ENCODE measurements around the gene TMSB4X.
"Not testable (repeated sequence)": the region's sequence is repeated elsewhere in the genome, so short reads cannot be mapped to it uniquely, and the experiment has no call there.

The TMSB4X gene

GRCh38 chrX:12976819-12977732, 2.2 kb downstream of the TMSB4X start:
- not testable (repeated sequence) for DNase-seq

DNA sequence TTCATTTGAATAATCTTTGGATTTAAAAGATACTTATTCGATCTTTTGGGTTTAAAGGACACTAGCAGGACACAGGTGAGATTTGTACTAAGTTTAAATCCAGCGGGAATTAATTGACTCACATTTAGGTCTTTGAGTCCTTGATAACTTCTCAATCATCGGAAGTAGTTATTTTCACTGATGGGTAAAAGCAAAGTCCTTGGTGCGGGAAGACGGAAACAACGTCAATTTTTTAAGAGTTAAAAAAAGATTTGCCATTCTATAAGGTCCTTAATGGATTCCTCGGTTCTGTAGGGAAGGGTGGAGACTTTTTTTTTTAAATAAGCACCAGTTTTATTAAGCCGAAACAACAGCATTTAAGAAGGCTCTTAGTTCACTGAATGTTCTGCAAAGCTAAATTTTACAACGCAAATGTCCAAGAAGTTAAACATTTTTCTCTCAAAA, 2.9 kb downstream of the TMSB4X start:
- DNase-seq: no peak

- peak in 1 of 2 donors; percentile 17 for DNase-seq
Observed at GRCh38 chrX:12978205-12979025, 3.5 kb downstream of the TMSB4X start.

GRCh38 chrX:12979026-12979607, 4.2 kb downstream of the TMSB4X start:
- DNase-seq: no peak

DNA sequence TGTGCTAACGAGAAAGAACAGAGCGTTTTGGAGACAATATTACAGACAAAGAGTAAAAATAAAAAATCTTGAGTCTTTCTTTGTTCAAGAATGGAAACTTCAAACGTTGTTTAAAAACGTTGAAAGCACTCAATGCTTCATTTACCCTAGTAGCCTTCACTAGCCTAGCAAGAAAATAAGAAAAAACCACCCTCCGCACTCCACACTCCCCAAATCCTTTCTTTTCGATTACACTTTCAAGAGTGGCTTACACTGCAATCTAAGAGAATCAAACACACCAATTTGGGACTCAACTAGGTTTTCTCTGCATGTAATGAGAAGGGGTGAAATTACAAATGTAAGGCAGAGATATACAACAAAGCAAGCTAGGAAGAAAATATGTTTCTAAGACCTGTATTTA, 4.7 kb downstream of the TMSB4X start:
- no peak for DNase-seq

DNA sequence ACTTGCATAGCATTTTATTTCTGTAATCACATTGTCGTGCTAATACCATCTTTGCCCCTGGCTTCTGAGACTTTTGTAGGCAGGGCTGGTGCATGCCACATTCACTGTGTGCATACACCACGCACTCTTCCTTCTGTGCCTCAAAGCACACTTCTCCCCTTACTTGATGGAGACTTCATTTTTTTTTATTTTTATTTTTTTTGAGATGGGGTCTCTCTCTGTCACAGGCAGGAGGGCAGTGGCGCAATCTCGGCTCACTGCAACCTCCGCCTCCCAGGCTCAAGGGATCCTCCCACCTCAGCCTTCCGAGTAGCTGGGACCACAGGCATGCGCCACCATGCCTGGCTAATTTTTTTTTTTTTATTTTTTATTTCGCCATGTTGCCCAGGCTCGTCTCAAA, 5.1 kb downstream of the TMSB4X start:
- not testable (repeated sequence) for DNase-seq

GRCh38 chrX:12981880-12982279, 7.0 kb downstream of the TMSB4X start:
- no peak for DNase-seq

GRCh38 chrX:12984603-12985319, 9.9 kb downstream of the TMSB4X start:
- peak in 1 of 2 donors; percentile 39 for DNase-seq

DNA sequence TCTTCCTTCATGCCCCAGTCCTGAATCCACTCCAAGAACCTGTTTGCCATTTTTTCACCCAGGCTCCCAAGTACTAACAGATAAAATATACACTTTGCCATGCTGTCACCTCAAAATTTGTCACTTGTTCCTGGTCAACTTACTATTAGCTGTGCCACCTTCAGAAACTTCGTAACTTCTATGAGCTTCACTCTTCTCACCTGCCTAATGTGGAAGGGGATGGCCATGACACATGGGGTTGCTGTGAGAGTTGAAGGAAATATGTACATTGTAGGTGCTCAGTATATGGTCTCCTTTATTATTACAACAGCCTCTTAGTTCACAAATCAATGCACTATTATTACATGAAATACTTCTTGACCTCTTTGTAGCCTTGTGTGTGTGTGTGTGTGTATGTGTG, 10.4 kb downstream of the TMSB4X start:
- DNase-seq: no peak

GRCh38 chrX:12986164-12986779, 11.4 kb downstream of the TMSB4X start:
- no peak for DNase-seq

DNA sequence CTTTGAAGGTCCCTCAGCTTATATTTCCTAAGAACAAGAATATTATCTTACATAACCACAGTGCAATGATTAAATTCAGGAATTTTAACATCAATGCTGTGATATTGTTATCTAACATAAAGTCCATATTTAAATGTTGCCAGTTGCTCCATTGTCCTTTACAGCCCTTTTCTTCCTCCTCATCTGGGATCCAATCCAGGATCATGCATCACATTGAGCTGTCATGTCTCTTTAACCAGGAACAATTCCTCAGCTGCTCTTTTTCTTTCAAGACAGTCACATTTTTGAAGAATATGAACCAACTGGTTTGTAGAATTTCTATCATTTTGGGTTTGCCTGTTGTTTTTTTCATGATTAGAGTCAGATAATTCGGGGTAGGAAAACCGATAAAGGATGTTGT, 12.0 kb downstream of the TMSB4X start:
- no peak for DNase-seq

DNA sequence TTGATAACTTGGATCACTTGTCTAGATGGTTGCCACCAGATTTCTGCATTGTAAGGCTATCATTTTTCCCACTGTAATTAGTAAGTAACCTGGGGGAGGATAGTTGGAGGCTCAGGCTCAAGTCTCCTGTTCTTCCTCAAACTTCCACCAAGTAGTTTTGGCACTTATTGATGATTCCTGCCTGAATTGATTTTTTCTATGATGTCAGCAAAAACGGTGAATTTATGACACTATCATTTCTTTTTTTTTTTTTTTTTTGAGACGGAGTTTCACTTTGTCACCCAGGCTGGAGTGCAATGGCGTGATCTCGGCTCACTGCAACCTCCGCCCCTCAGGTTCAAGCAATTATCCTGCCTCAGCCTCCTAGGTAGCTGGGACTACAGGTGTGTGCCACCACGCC, 12.4 kb downstream of the TMSB4X start:
- DNase-seq: no peak

DNA sequence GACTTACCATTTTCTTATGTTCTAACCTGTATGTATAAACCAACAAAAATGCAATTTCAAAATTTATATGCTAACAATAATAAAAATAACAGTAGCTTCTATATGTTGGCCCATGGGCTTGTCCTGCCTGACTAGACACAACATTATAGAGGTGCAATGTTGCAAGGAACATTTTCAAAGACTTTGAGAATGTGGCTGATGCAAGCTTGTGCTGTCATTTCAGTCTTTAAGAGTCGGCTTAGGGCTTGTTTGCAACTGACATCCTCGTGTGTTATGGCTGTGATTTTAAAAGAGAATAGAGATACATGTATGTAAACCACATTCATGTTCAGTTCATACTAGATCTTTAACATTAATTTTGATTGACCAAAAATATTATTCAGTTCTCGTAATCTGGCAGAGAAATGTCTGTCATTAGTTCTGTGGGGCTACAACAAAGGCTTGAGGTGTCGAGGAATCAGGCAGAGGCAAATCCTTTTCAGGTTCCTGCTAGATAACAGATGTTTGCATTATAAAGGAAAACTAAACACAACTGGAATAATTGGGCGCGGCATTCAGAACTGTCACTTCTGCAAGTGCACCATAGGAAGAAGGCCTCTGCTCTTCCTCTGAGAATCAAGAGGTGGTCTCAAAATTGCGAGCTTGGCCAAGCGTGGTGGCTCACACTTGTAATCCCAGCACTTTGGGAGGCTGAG, 13.1 kb downstream of the TMSB4X start:
- DNase-seq: no peak

DNA sequence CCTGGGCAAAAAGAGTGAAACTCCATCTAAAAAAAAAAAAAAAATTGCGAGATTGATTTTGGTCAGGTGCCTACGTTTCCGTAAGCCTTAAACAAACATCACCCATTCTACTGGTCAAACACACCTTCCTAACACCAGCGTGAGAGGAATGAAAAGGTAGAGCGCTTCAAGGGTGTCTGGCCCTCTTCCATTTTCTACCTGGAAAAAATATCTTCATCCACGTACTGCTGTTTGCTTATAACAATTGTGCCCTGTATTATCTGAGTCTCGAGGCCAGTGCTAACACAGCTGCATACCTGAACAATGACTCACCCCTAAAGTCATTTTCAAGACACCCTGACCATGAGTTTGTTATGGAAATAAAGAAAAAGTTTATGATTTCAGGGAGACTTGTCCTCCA, 13.9 kb downstream of the TMSB4X start:
- DNase-seq: no peak

DNA sequence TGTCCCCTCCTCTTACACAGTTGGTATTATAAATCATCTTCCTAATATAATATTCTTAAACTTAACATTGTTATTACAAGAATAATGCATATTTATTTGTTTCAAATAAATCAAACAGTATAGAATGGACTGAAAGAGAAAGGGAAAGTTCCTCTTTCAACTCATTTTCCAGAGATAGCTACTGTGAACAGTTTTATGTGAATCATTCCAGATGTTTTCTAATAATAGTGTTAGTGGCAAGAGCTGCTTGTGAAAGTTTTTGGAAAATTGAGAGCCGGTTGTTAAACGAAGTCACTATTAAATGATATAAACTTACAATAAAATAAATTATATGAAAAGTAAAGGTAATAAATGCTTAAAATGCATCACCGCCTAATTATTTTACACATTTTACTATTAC, 14.6 kb downstream of the TMSB4X start:
- no peak for DNase-seq

GRCh38 chrX:12991575-12991974, 16.7 kb downstream of the TMSB4X start:
- no peak for DNase-seq

GRCh38 chrX:12992544-12993118, 17.7 kb downstream of the TMSB4X start:
- DNase-seq: no peak

- no peak for DNase-seq
Observed at GRCh38 chrX:12993826-12994225, 18.9 kb downstream of the TMSB4X start.

DNA sequence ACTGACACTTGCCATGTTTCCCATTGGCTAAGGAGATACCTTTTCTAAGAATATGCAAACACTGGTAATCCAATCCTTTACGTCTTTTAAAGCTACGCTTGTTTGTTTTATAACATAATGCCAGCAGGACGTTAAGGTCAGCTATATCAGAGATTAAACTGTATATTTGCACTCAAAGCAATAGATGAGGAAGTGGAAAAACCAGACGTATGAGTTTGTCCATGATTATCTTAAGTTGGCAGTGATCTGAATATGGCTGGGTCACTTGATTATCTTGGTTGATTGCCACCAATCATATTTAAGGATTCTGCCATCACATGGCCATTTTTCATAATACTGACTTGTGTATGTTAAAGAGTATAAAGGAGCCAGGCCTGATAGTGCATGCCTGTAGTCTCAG, 19.4 kb downstream of the TMSB4X start:
- DNase-seq: no peak

GRCh38 chrX:12996934-12997435, 22.1 kb downstream of the TMSB4X start:
- no peak for DNase-seq
